ENCODE results near the gene ZBTB20.

ZBTB20 gene

DNA sequence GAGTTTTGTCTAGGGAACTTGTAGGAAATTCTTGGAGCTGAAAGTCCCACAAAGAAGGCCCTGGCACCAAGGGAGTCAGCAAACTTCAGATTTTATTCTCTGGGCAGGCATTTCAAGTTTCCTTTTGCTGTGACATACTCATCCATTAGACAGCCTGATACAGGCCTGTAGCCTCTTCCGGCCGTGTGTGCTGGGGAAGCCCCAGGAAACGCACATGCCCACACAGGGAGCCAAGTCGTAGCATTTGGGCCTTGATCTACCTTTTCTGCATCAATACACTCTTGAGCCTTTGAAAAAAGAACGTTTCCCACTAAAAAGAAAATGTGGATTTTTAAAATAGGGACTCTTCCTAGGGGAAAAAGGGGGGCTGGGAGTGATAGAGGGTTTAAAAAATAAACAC lies 838.3 kb downstream of the ZBTB20 start:
- DNase-seq: peak; percentile 36

DNA sequence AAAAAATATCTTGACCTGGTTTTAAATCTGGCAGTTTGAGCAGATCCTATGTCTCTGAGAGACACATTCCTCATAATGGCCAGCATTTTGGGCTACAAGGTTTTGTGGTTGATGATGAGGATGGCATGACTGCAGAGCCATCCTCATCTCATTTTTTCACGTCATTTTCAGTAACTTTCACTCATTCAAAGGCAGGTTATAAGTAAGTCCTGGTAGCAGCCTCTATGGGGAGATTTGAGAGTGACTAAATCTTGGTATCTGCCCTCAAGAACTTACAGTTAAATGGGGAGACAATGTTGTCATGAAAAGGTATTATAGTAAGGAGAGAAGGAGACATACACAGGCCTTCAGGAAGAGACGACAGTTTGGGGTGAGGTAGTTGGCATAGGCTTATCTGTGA lies 838.7 kb downstream of the ZBTB20 start:
- no peak for DNase-seq

- no peak for DNase-seq
Measured at GRCh38 chr3:114307832-114308231, 839.3 kb downstream of the ZBTB20 start.

DNA sequence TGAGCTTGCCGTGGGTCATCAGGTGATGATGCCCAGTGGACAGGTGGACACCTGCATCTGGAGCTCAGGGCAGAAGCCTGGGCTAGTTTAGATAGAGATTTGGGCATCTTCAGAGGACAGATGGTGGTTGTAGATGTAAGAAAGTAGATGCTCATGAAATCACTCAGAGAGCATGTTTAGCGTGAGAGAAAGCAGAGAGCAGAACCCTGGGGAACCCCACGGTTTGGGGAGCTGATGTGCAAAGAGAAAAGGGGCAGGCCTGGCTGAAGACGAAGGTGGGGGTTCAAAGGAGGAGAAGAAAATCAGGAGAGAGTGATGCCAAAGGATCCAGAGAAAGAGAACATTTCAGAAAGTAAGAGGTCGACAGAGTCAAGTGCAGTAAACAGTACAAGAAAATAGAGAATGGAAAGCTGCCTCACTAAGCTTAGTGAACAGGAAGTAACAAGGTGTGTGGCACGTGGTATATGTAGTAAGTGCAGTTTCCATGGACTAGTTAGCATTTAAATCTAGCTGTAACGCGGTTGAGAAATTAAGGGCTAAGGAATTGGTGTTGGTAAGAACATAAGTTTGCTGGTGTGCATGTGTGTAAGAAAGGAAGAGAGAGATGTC lies 839.8 kb downstream of the ZBTB20 start:
- no peak for DNase-seq

DNA sequence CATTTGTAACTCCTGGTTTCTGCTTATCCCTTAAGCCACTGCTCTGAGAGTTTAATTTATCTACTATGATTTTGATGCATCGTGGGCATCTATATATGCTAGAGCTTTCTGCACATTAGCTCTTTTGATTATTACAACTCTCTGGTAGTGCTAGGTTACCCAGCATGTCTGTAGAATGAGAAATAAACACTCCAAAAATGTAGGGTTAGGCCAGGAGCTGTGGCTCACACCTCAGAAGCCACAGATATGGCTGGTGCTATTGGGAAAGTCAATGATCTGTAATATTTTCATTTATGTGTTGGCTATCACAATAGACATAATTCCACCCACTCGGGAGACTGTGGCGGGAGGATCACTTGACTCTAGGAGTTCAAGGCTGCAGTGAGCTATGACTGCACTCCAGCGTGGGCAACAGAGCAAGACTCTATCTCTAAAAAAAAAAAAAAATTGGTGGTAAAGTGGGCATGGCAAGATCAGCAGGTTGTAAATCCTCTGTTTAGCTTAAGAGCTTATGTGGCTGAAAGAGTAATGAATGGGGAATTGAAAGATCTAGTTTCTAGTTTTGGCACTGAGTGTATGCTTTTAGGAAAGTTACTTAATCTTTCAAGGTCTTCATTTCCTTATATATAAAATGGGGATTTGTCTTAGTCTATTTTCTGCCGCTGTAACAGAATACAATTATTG lies 847.0 kb downstream of the ZBTB20 start:
- no peak for DNase-seq

DNA sequence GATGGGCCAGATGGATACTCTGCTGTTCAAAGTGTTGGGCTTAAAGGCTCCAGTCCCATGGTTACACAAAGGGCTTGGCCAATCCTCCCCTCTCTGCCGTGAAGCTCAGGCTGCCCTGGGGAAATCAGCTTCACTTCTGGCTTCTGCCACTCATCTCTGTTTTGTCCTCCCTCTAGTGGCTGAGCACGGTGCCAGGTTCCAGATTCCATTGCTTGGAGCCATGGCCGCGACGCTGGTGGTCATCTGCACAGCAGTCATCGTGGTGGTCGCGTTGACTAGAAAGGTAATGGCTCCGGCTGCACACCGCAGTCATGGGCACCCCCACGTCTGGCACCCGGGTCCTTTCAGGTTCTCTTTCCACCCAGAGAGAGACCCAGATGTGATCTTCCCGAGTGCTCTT lies 847.7 kb downstream of the ZBTB20 start:
- DNase-seq: no peak

DNA sequence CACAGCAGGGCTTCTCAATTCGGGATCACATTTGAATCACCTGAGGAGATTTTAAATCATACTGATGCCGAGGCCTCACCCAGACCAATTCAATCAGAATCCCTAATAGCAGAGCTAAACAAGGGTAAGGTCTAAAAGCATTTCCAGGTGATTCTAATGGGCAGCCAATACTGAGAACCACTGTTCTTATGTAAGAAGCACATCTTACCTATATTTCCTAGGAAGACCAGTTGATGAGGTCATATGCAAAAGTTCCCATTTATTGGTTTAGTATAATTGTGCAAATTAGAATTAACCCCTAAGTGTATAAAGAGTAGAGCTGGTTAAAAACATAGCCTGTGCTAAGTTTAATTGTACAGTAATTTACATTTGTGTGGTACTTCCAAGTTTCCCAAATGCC lies 851.1 kb downstream of the ZBTB20 start:
- DNase-seq: no peak

DNA sequence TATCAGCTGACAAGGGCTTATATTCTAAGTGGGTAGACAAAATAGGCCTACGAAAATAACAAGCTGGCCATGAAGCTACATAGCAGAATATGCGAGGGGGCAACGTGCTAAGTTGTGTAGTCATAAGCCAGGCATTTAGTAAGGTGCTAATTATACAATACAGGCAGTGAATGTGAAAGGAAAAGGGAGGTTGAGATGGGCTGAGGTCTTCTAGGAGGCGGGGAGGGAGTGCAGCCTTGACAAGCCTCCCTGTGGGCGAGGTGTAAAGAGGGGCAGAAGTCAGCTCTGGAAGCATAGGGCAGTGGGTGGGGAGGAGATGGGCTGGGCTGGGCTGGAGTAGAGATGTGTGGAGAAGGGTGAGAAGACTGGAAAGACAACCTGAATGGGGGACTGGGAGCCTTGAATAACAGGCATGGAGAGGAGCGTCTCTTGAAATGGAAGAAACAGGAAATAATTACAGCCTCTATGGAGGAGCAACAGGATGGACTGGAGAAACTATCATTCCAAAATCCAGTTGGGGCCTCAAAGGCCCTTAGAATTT lies 852.1 kb downstream of the ZBTB20 start:
- DNase-seq: peak; percentile 24

DNA sequence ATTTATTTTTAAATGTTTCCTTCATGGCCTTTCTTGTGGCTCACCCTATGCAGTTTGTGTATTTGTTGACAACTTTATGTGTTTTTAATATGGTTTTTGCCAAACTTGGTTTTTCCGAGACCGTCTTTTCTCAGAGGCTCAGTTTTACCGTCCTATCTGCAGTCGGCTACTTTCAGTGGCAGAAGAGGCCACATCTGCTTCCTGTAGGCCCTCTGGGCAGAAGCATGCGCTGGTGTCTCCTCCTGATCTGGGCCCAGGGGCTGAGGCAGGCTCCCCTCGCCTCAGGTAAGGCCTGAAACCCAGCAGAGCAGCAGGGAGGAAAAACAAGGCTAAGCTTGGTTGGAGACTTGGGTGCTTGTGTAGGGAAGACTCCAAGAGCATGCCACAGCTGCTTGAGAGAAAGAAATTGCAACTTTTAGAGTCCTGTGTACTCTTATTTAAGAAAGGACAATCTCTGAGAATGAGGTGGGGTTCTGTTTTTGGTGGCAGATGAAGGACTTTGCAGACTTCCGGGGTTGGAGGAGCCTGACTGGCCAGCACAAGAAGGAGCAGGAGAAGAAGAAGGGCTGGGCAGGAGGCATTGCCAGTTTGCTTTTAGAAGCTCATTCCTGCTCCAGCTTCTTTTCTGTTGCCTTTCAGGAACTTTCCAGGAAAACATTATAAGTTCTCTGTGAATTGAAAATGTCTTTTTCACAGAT lies 853.1 kb downstream of the ZBTB20 start, which contains the start of gene TIGIT:
TIGIT (plus strand) TSS at position 191 of the 698 bp plus-strand sequence; CDS start at position 225, 34 bp downstream.
- DNase-seq: no peak

GRCh38 chr3:114290911-114291901 lies 855.9 kb downstream of the ZBTB20 start:
- DNase-seq: peak; percentile 93

GRCh38 chr3:114286266-114286665 lies 860.8 kb downstream of the ZBTB20 start:
- no peak for DNase-seq

GRCh38 chr3:114285648-114286230 lies 861.3 kb downstream of the ZBTB20 start:
- no peak for DNase-seq

GRCh38 chr3:114284644-114285043 lies 862.4 kb downstream of the ZBTB20 start:
- no peak for DNase-seq

Data from activated T-cell treated with anti-CD3 and anti-CD28 coated beads for 4 hours (primary cell).